Liver (tissue), 3 donors: ENCODE data around the gene TBC1D16.

Experiments used
- ATF3 ChIP-seq: IDR thresholded peaks from 2 replicates; pipeline ENCODE4 v1.6.1; 2016; ENCODE audit warnings: antibody characterized with exemption
- CTCF ChIP-seq: fragments of 150-350 bp; IDR thresholded peaks from 2 replicates; pipeline ENCODE4 v1.5.1; 2017; ENCODE audit warnings: improper control_type of control experiment, low read depth, low read length; ENCODE audit not compliant: missing input control
- FOXA1 ChIP-seq: IDR thresholded peaks from 2 replicates; pipeline ENCODE4 v1.6.1; 2016; ENCODE audit warnings: antibody characterized with exemption
- HNF4A ChIP-seq, 2 donors: conservative IDR thresholded peaks; 2 replicates each; pipeline ENCODE4 v1.6.1; 2016; ENCODE audit warnings: antibody characterized with exemption in 2 of 2, mild to moderate bottlenecking in 2 of 2
- HNF4G ChIP-seq: IDR thresholded peaks from 2 replicates; pipeline ENCODE4 v1.6.1; 2016; ENCODE audit warnings: antibody characterized with exemption
- RAD21 ChIP-seq, 2 donors: IDR thresholded peaks; 2 replicates each; pipeline ENCODE4 v1.6.1; 2016; ENCODE audit warnings: antibody characterized with exemption in 2 of 2, mild to moderate bottlenecking in 2 of 2
- REST ChIP-seq: IDR thresholded peaks from 2 replicates; pipeline ENCODE4 v1.6.1; 2016; ENCODE audit warnings: antibody characterized with exemption, mild to moderate bottlenecking
- SP1 ChIP-seq: IDR thresholded peaks from 2 replicates; pipeline ENCODE4 v1.6.1; 2018; ENCODE audit warnings: antibody characterized with exemption, mild to moderate bottlenecking
- TAF1 ChIP-seq: conservative IDR thresholded peaks from 2 replicates; pipeline ENCODE4 v1.6.1; 2016; ENCODE audit warnings: antibody characterized with exemption, mild to moderate bottlenecking
- YY1 ChIP-seq: IDR thresholded peaks from 2 replicates; pipeline ENCODE4 v1.6.1; 2016; ENCODE audit warnings: antibody characterized with exemption, mild to moderate bottlenecking
- TF ChIP-seq, protein P1 (sequence below): IDR thresholded peaks from 2 replicates; pipeline ENCODE4 v1.6.1; 2016; ENCODE audit warnings: antibody characterized with exemption
- donor health status: healthy.
- donor health status: healthy.

- TF ChIP-seq CTCF (no peak), RAD21 (IDR thresholded peaks at IDR 0.05) (no peak), REST (no peak), HNF4G (no peak), YY1 (no peak), ATF3 (no peak), SP1 (no peak), FOXA1 (no peak), TAF1 (no peak), HNF4A (conservative IDR thresholded peaks at IDR 0.05) (no peak)
- TF ChIP-seq, protein P1, sequence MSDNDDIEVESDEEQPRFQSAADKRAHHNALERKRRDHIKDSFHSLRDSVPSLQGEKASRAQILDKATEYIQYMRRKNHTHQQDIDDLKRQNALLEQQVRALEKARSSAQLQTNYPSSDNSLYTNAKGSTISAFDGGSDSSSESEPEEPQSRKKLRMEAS = no peak
Observed at GRCh38 chr17:79979816-79980215, 55.9 kb downstream of the TBC1D16 start.
